Mesenchymal stem cell (in vitro differentiated cells and primary cell): ENCODE data around the gene PCNT.
A peak's percentile ranks its signal among the peaks of the same experiment; 100 is the strongest.

ENCODE experiments used
- DNase-seq: peaks from one replicate; pipeline ENCODE4 v3.0.0-alpha.2; 2013
- H2AFZ ChIP-seq: one replicate; pipeline ENCODE4 v1.6.1; 2013; ENCODE audit warnings: low read depth, mild to moderate bottlenecking, control low read depth, inconsistent platforms, low read length, moderate library complexity
- H2AK5ac ChIP-seq: 2 replicates; pipeline ENCODE4 v1.6.1; 2013; ENCODE audit warnings: low read length, moderate library complexity, mild to moderate bottlenecking, inconsistent platforms; ENCODE audit not compliant: severe bottlenecking
- H2BK120ac ChIP-seq: one replicate; pipeline ENCODE4 v1.6.1; 2013; ENCODE audit warnings: low read depth, mild to moderate bottlenecking, inconsistent platforms, low read length, moderate library complexity
- H2BK12ac ChIP-seq, 2 experiments: one replicate each; pipeline ENCODE4 v1.6.1; 2013; ENCODE audit warnings: inconsistent platforms in 2 of 2, low read length in 2 of 2, mild to moderate bottlenecking in 2 of 2, moderate library complexity in 2 of 2, control low read depth in 1 of 2
- H2BK15ac ChIP-seq: one replicate; pipeline ENCODE4 v1.6.1; 2013; ENCODE audit warnings: mild to moderate bottlenecking, low read depth, inconsistent platforms; ENCODE audit not compliant: poor library complexity, severe bottlenecking
- H2BK5ac ChIP-seq: 2 replicates; pipeline ENCODE4 v1.6.1; 2013; ENCODE audit warnings: low read depth, mild to moderate bottlenecking, low read length, control low read depth, inconsistent platforms; ENCODE audit not compliant: poor library complexity, severe bottlenecking
- H3K14ac ChIP-seq, 2 experiments: one replicate each; pipeline ENCODE4 v1.6.1; 2013; ENCODE audit warnings: inconsistent platforms in 2 of 2, low read length in 2 of 2, control low read depth in 1 of 2, mild to moderate bottlenecking in 1 of 2, moderate library complexity in 1 of 2
- H3K18ac ChIP-seq, 2 experiments: one replicate each; pipeline ENCODE4 v1.6.1; 2013; ENCODE audit warnings: inconsistent platforms in 2 of 2, low read length in 2 of 2, control low read depth in 1 of 2, low read depth in 1 of 2, mild to moderate bottlenecking in 1 of 2
- H3K23ac ChIP-seq, 2 experiments: one replicate each; pipeline ENCODE4 v1.6.1; 2013; ENCODE audit warnings: inconsistent platforms in 2 of 2, low read length in 2 of 2, mild to moderate bottlenecking in 2 of 2, moderate library complexity in 2 of 2, control low read depth in 1 of 2
- H3K27ac ChIP-seq: 2 replicates; pipeline ENCODE4 v1.5.1; 2013; ENCODE audit warnings: mild to moderate bottlenecking, moderate library complexity, low read length, control low read depth, inconsistent platforms; ENCODE audit not compliant: poor library complexity, severe bottlenecking
- H3K27me3 ChIP-seq, 2 experiments: 2 replicates each; pipeline versions ENCODE4 v1.6.1 to v1.7.0; 2013; ENCODE audit warnings: low read length in 2 of 2, mild to moderate bottlenecking in 2 of 2, moderate library complexity in 2 of 2, control low read depth in 1 of 2, inconsistent platforms in 1 of 2; ENCODE audit not compliant: control insufficient read depth in 1 of 2, insufficient read depth in 1 of 2
- H3K36me3 ChIP-seq, 2 experiments: 2 replicates each; pipeline versions ENCODE4 v1.6.1 to v1.7.0; 2013; ENCODE audit warnings: low read length in 2 of 2, control low read depth in 1 of 2, inconsistent platforms in 1 of 2, low read depth in 1 of 2, mild to moderate bottlenecking in 1 of 2; ENCODE audit not compliant: insufficient read depth in 2 of 2, control insufficient read depth in 1 of 2
- H3K4ac ChIP-seq, 2 experiments: one replicate each; pipeline ENCODE4 v1.6.1; 2013; ENCODE audit warnings: inconsistent platforms in 2 of 2, low read length in 2 of 2, mild to moderate bottlenecking in 2 of 2, moderate library complexity in 2 of 2, control low read depth in 1 of 2, low read depth in 1 of 2
- H3K4me1 ChIP-seq: 2 replicates; pipeline ENCODE4 v1.6.1; 2013; ENCODE audit warnings: low read depth, low read length, control low read depth; ENCODE audit not compliant: control insufficient read depth, insufficient read depth
- H3K4me2 ChIP-seq: 2 replicates; pipeline ENCODE4 v1.6.1; 2013; ENCODE audit warnings: low read length, mild to moderate bottlenecking, inconsistent platforms; ENCODE audit not compliant: poor library complexity, severe bottlenecking
- H3K4me3 ChIP-seq, 2 experiments: 2 replicates each; pipeline versions ENCODE4 v1.5.1 to v1.7.0; 2013; ENCODE audit warnings: low read length in 2 of 2, mild to moderate bottlenecking in 2 of 2, control low read depth in 1 of 2, low read depth in 1 of 2; ENCODE audit not compliant: insufficient read depth in 1 of 2
- H3K79me1 ChIP-seq: replicated peaks from 2 replicates; pipeline ENCODE4 v1.6.1; 2013; ENCODE audit warnings: mild to moderate bottlenecking, control low read depth, low read length, inconsistent platforms; ENCODE audit not compliant: poor library complexity, severe bottlenecking
- H3K9ac ChIP-seq: 2 replicates; pipeline ENCODE4 v1.7.0; 2013; ENCODE audit warnings: mild to moderate bottlenecking, low read length, moderate library complexity
- H3K9me3 ChIP-seq: 2 replicates; pipeline ENCODE4 v1.7.0; 2013; ENCODE audit warnings: mild to moderate bottlenecking, low read length; ENCODE audit not compliant: control insufficient read depth
- H4K8ac ChIP-seq: one replicate; pipeline ENCODE4 v1.6.1; 2013; ENCODE audit warnings: inconsistent platforms, mild to moderate bottlenecking, low read length, moderate library complexity
- H4K91ac ChIP-seq: one replicate; pipeline ENCODE4 v1.6.1; 2013; ENCODE audit warnings: mild to moderate bottlenecking, low read length, inconsistent platforms
- WGBS: methylation state at CpG from one replicate; pipeline ENCODE4 v1.1.7; 2013; ENCODE audit warnings: mixed read lengths; 5-methylcytosine and 5-hydroxymethylcytosine counted together

PCNT gene

GRCh38 chr21:46350981-46351380 lies 27.0 kb downstream of the PCNT start:
- Histone ChIP-seq H2BK15ac (no peak overlapping the region), H3K14ac (no peak overlapping the region), H3K9me3 (no peaks in the 10 kb centered on the region), H3K18ac (no peak overlapping the region), H3K4me2 (no peak overlapping the region), H3K23ac (no peak overlapping the region), H3K4ac (no peak overlapping the region), H3K79me1 (peaks cover 47% of the 10 kb centered on the region), H3K9ac (no peak overlapping the region), H3K36me3 (peaks cover 86 to 97% of the 10 kb centered on the region in 2 experiments), H3K4me3 (no peak overlapping the region), H4K8ac (no peak overlapping the region), H3K27ac (no peak overlapping the region), H2BK12ac (no peak overlapping the region), H2BK5ac (no peak overlapping the region), H2AFZ (no peak overlapping the region), H2AK5ac (no peak overlapping the region), H2BK120ac (no peak overlapping the region), H3K4me1 (peaks cover 5% of the 10 kb centered on the region), H3K27me3 (no peaks in the 10 kb centered on the region), H4K91ac (no peak overlapping the region)
- DNase-seq, result no peak
- WGBS, result 92% methylated on average over 13 of the region's 13 CpGs

GRCh38 chr21:46351476-46352163 lies 27.7 kb downstream of the PCNT start:
- Histone ChIP-seq H3K23ac (no peak overlapping the region), H2BK5ac (no peak overlapping the region), H3K27me3 (no peaks in the 10 kb centered on the region), H3K9me3 (no peaks in the 10 kb centered on the region), H3K9ac (no peak overlapping the region), H4K91ac (no peak overlapping the region), H3K36me3 (peaks cover 86 to 97% of the 10 kb centered on the region in 2 experiments), H3K27ac (no peak overlapping the region), H3K4me2 (no peak overlapping the region), H3K14ac (no peak overlapping the region), H2BK120ac (no peak overlapping the region), H4K8ac (no peak overlapping the region), H3K4ac (no peak overlapping the region), H2AK5ac (no peak overlapping the region), H3K18ac (no peak overlapping the region), H3K4me3 (no peak overlapping the region), H3K4me1 (peaks cover 5% of the 10 kb centered on the region), H2AFZ (no peak overlapping the region), H2BK15ac (no peak overlapping the region), H2BK12ac (no peak overlapping the region), H3K79me1 (peaks cover 41% of the 10 kb centered on the region)
- DNase-seq, result no peak
- 97% methylated on average over 11 of the region's 11 CpGs for WGBS

- no peak overlapping the region for H3K4me3 ChIP-seq
- peaks cover 2% of the 10 kb centered on the region for H3K4me1 ChIP-seq
- H3K4me2 ChIP-seq, result no peak overlapping the region
- no peak overlapping the region for H2BK120ac ChIP-seq
- no peak overlapping the region for H2BK12ac ChIP-seq
- no peak overlapping the region for H3K23ac ChIP-seq
- H2AFZ ChIP-seq, result no peak overlapping the region
- no peak overlapping the region for H4K8ac ChIP-seq
- H4K91ac ChIP-seq, result no peak overlapping the region
- peak overlapping the region; percentile 36 for H2BK5ac ChIP-seq
- H3K27ac ChIP-seq, result no peak overlapping the region
- no peaks in the 10 kb centered on the region for H3K9me3 ChIP-seq
- no peak overlapping the region for H3K9ac ChIP-seq
- no peaks in the 10 kb centered on the region for H3K27me3 ChIP-seq
- DNase-seq, result no peak
- no peak overlapping the region for H3K4ac ChIP-seq
- H2AK5ac ChIP-seq, result no peak overlapping the region
- H3K18ac ChIP-seq, result no peak overlapping the region
- no peak overlapping the region for H3K14ac ChIP-seq
- peaks cover 86 to 97% of the 10 kb centered on the region in 2 experiments for H3K36me3 ChIP-seq
- 98% methylated on average over 11 of the region's 11 CpGs for WGBS
- no peak overlapping the region for H2BK15ac ChIP-seq
- H3K79me1 ChIP-seq, result peaks cover 37% of the 10 kb centered on the region
Observed at GRCh38 chr21:46352164-46352515, 28.2 kb downstream of the PCNT start.

GRCh38 chr21:46352913-46353312 lies 29.0 kb downstream of the PCNT start:
- H3K4me2 ChIP-seq, result no peak overlapping the region
- H2AK5ac ChIP-seq, result no peak overlapping the region
- H3K9me3 ChIP-seq, result no peaks in the 10 kb centered on the region
- DNase-seq, result no peak
- no peak overlapping the region for H3K4me3 ChIP-seq
- H2BK120ac ChIP-seq, result no peak overlapping the region
- no peaks in the 10 kb centered on the region for H3K4me1 ChIP-seq
- no peak overlapping the region for H4K91ac ChIP-seq
- peaks cover 87 to 97% of the 10 kb centered on the region in 2 experiments for H3K36me3 ChIP-seq
- no peak overlapping the region for H3K23ac ChIP-seq
- no peak overlapping the region for H2BK5ac ChIP-seq
- no peak overlapping the region for H3K27ac ChIP-seq
- H3K4ac ChIP-seq, result no peak overlapping the region
- H3K79me1 ChIP-seq, result peaks cover 35% of the 10 kb centered on the region
- no peak overlapping the region for H2BK15ac ChIP-seq
- no peak overlapping the region for H2AFZ ChIP-seq
- 96% methylated on average over 13 of the region's 14 CpGs for WGBS
- H3K9ac ChIP-seq, result no peak overlapping the region
- H2BK12ac ChIP-seq, result no peak overlapping the region
- H3K27me3 ChIP-seq, result no peaks in the 10 kb centered on the region
- H3K18ac ChIP-seq, result no peak overlapping the region
- no peak overlapping the region for H3K14ac ChIP-seq
- H4K8ac ChIP-seq, result no peak overlapping the region
